ENCODE measurements around the gene CHCHD4. TPM values are rescaled to one million over a fixed set of nuclear protein-coding genes. Genes with fewer than 3 reads are reported as not detected.

The CHCHD4 gene
- total RNA-seq, 2 experiments from 2014 or later: 23.3 TPM

- Mint-ChIP-seq H3K9me3 (ENCODE audit: low read depth) (no peaks in the 10 kb centered on the region), H3K27ac (no peak overlapping the region), H3K4me1 (peaks cover 25% of the 10 kb centered on the region), H3K36me3 (ENCODE audit: low read depth) (peaks cover 23% of the 10 kb centered on the region), H3K4me3 (no peak overlapping the region), H3K27me3 (no peaks in the 10 kb centered on the region)
- no peak for DNase-seq
- POLR2A ChIA-PET: no interaction called here
- intact Hi-C loops (cut with DNase I, micrococcal nuclease): loop anchor here in 1 of 2 experiments (10.0 kb wide), 1 partner anchor 256 kb away; the partner anchor contains the start of gene SLC6A6
- CTCF ChIA-PET: no interaction called here
- ATAC-seq: no peak
Measured at GRCh38 chr3:14148041-14148985, 23.6 kb upstream of the CHCHD4 start.

DNA sequence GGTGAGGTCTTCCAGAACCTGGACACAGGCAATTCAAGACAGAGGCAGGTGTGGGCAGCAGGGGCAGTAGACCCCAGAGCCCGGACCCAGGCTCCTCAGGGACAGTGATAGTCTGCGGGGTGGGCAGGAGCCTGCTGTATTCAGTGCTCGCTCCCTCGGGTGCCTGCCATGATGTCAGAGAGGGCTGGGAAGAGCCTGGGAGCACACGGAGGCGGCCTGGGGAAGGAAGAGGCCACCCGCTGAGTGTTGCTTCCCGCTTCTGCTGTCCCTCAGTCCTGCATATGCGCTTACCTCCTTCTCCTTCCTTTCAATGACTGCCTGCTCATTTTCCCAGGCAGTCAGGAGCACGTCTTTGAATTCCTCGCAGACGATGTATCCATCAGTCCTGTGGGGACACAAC, 22.9 kb upstream of the CHCHD4 start:
- DNase-seq: no peak
- H3K4me3 Mint-ChIP-seq: no peak overlapping the region
- no peaks in the 10 kb centered on the region for H3K9me3 Mint-ChIP-seq (ENCODE audit: low read depth)
- peaks cover 26% of the 10 kb centered on the region for H3K36me3 Mint-ChIP-seq (ENCODE audit: low read depth)
- no peak overlapping the region for H3K27ac Mint-ChIP-seq
- peaks cover 32% of the 10 kb centered on the region for H3K4me1 Mint-ChIP-seq
- no peak for ATAC-seq
- no peaks in the 10 kb centered on the region for H3K27me3 Mint-ChIP-seq
- intact Hi-C loops (cut with DNase I, micrococcal nuclease): loop anchor here in 1 of 2 experiments (10.0 kb wide), 1 partner anchor 257 kb away; the partner anchor contains the start of gene SLC6A6
- CTCF ChIA-PET: no interaction called here
- POLR2A ChIA-PET: no interaction called here

DNA sequence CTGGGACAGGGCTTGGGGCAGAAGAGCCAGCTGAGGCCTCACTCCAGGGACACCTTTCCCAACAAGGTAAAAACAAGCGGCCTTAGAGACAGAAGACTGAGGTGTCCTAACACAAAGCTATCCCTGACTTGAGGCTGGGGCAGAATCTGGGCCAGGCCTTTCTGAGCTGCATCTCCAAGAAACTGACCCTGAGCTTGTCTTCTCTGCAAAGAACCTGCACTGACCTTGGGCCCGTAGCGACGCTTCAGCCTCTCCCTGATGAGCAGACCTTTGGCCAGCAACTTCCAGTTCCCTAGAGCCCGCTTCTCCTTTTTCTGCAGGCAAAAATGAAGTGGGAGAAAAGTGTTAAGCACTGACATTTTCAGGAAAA, 22.4 kb upstream of the CHCHD4 start:
- Mint-ChIP-seq H3K36me3 (ENCODE audit: low read depth) (peaks cover 31% of the 10 kb centered on the region), H3K27me3 (no peaks in the 10 kb centered on the region), H3K27ac (no peak overlapping the region), H3K9me3 (ENCODE audit: low read depth) (no peaks in the 10 kb centered on the region), H3K4me3 (no peak overlapping the region), H3K4me1 (peaks cover 38% of the 10 kb centered on the region)
- intact Hi-C loops (cut with DNase I, micrococcal nuclease): loop anchor here in 1 of 2 experiments (10.0 kb wide), 1 partner anchor 258 kb away; the partner anchor contains the start of gene SLC6A6
- ChIA-PET POLR2A (no interaction called here), CTCF (no interaction called here)
- ATAC-seq (no peak), DNase-seq (no peak)

DNA sequence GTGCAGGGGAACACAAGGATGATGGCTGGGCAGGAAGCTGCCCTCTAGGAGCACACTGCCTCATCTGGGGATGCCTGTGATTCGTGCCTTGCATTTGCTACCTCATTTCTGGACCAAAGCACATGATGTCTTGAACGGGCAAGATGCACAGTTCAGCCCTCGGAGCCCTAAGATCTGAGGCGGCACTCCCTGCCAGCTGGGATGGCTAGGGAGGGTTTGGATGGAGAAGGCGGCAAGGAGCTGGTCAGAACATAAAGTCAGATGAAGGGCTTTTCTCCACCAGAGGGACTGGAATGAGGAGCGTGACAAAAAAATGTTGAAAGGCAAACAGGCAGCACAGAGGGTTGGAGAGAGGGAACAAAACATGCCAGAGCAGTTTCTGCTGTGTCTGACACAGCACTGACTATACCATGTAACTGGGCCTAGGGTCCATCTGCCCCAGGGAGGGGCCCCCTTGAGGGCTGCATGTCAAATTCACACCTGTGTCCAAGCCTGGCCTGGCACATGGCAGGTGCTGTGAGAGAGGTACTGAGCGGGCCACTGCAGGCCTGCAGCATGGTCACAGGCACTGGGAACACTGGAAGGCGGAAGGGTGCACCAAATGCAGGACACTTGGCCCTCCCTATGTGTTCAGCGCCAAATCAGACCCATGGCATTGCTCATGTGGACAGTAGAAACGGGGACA, 21.9 kb upstream of the CHCHD4 start:
- intact Hi-C loops (cut with DNase I, micrococcal nuclease): loop anchor here in 1 of 2 experiments (10.0 kb wide), 1 partner anchor 258 kb away; the partner anchor contains the start of gene SLC6A6
- no peak overlapping the region for H3K4me3 Mint-ChIP-seq
- H3K27ac Mint-ChIP-seq: peak overlapping the region; percentile 13
- POLR2A ChIA-PET: interaction anchor here (0.6 kb wide), 1 partner anchor 795 kb away, joined by 4 read pairs; no protein-coding TSS in a partner anchor
- no peak for DNase-seq
- peaks cover 43% of the 10 kb centered on the region for H3K4me1 Mint-ChIP-seq
- no peaks in the 10 kb centered on the region for H3K27me3 Mint-ChIP-seq
- no peak for ATAC-seq
- H3K9me3 Mint-ChIP-seq (ENCODE audit: low read depth): no peaks in the 10 kb centered on the region
- CTCF ChIA-PET: interaction anchor here (0.8 kb wide), 1 partner anchor 53 kb away, joined by 3 read pairs; no protein-coding TSS in a partner anchor
- H3K36me3 Mint-ChIP-seq (ENCODE audit: low read depth): peaks cover 36% of the 10 kb centered on the region

GRCh38 chr3:14145670-14146380, 21.2 kb upstream of the CHCHD4 start:
- Mint-ChIP-seq H3K36me3 (ENCODE audit: low read depth) (peaks cover 36% of the 10 kb centered on the region), H3K4me1 (peaks cover 49% of the 10 kb centered on the region), H3K27ac (peak overlapping the region; percentile 13), H3K4me3 (no peak overlapping the region), H3K27me3 (no peaks in the 10 kb centered on the region), H3K9me3 (ENCODE audit: low read depth) (no peaks in the 10 kb centered on the region)
- ATAC-seq: no peak
- DNase-seq: no peak
- intact Hi-C loops (cut with DNase I, micrococcal nuclease): loop anchor here (2.0 to 10.0 kb wide), 2 partner anchors 259 to 953 kb away; partner anchors contain the start of genes RBSN (in 1 of the 2) and SLC6A6 (in 1 of the 2)
- ChIA-PET POLR2A (interaction anchor here (0.6 to 1.3 kb wide), 3 partner anchors 21 to 795 kb away, joined by 3 to 7 read pairs (median 4); partner anchors contain the start of genes CHCHD4 and TMEM43), CTCF (interaction anchor here (0.7 to 1.6 kb wide), 3 partner anchors 14 to 78 kb away, joined by 3 read pairs; no protein-coding TSS in a partner anchor)

GRCh38 chr3:14145236-14145635, 20.6 kb upstream of the CHCHD4 start:
- peaks cover 55% of the 10 kb centered on the region for H3K4me1 Mint-ChIP-seq
- H3K36me3 Mint-ChIP-seq (ENCODE audit: low read depth): peaks cover 40% of the 10 kb centered on the region
- POLR2A ChIA-PET: interaction anchor here (0.9 to 1.3 kb wide), 3 partner anchors 20 to 33 kb away, joined by 3 to 7 read pairs (median 4); partner anchors contain the start of genes CHCHD4, LSM3, TMEM43 and XPC
- ATAC-seq: no peak
- CTCF ChIA-PET: interaction anchor here (0.7 to 1.6 kb wide), 2 partner anchors 14 to 77 kb away, joined by 3 read pairs; no protein-coding TSS in a partner anchor
- H3K27me3 Mint-ChIP-seq: no peaks in the 10 kb centered on the region
- no peaks in the 10 kb centered on the region for H3K9me3 Mint-ChIP-seq (ENCODE audit: low read depth)
- no peak overlapping the region for H3K4me3 Mint-ChIP-seq
- H3K27ac Mint-ChIP-seq: peak overlapping the region; percentile 85
- intact Hi-C loops (cut with DNase I, micrococcal nuclease): loop anchor here (2.0 to 10.0 kb wide), 2 partner anchors 260 to 954 kb away; partner anchors contain the start of genes RBSN (in 1 of the 2) and SLC6A6 (in 1 of the 2)
- no peak for DNase-seq

- ATAC-seq: peak; percentile 85
- H3K27me3 Mint-ChIP-seq: no peaks in the 10 kb centered on the region
- ChIA-PET CTCF (interaction anchor here (0.7 to 1.6 kb wide), 5 partner anchors 8 to 59 kb away, joined by 3 to 5 read pairs (median 4); no protein-coding TSS in a partner anchor), POLR2A (interaction anchor here (0.9 to 1.3 kb wide), 3 partner anchors 20 to 34 kb away, joined by 3 to 7 read pairs (median 4); partner anchors contain the start of genes CHCHD4, LSM3, TMEM43 and XPC)
- intact Hi-C loops (cut with DNase I, micrococcal nuclease): loop anchor here (1.0 to 10.0 kb wide), 6 partner anchors 19 to 954 kb away; partner anchors contain the start of genes CHCHD4 (in 1 of the 2), LSM3 (in 1 of the 2), RBSN (in 1 of the 2) and SLC6A6 (in 1 of the 2)
- H3K4me3 Mint-ChIP-seq: no peak overlapping the region
- H3K4me1 Mint-ChIP-seq: peaks cover 56% of the 10 kb centered on the region
- peak; percentile 71 for DNase-seq
- H3K9me3 Mint-ChIP-seq (ENCODE audit: low read depth): no peaks in the 10 kb centered on the region
- peaks cover 42% of the 10 kb centered on the region for H3K36me3 Mint-ChIP-seq (ENCODE audit: low read depth)
- peak overlapping the region; percentile 86 for H3K27ac Mint-ChIP-seq
Measured at GRCh38 chr3:14144423-14145075, 19.9 kb upstream of the CHCHD4 start.

DNA sequence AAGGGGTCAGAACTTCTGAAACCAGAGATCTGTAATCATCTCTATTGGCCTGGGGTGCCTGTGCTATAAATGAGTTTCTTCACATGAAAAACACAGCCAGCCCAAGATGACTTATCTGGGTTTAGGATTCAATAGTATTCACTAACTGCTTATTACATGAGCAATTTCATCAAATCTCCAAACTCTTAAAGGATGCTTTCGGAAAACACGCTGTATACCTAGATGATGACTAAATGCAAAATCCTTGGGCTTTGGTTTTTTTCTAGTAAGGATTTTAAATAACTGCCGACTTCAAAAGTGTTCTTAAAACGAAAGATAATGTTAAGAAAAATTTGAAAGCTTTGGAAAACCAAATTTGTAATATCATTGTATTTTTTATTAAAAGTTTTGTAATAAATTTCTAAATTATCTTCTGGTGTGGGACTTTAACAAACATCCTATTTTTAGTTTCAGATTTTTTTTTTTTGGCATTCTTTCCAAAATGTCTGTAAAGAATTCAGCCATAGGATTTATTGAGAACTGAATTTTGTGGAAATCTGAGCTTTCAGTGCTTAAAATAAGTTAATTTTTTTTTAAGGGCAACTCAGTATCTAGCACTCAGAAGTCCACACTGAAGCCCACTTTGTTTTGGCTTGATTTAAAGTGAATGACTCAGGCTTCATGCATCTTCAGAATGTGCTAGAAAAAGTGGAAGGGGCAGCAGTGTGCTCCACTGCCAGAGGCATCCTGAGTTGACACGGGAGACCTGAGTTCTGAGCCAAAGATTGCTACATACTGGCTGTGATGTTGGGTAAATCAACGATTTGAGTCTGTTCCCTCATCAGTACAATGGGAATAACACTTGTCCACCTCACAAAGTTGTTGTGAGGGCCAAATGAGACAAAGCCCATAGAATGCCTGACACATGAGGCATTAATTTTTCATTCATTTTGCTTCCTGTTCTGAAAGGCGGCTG, 18.9 kb upstream of the CHCHD4 start:
- peaks cover 40% of the 10 kb centered on the region for H3K36me3 Mint-ChIP-seq (ENCODE audit: low read depth)
- H3K27me3 Mint-ChIP-seq: no peaks in the 10 kb centered on the region
- no peaks in the 10 kb centered on the region for H3K9me3 Mint-ChIP-seq (ENCODE audit: low read depth)
- POLR2A ChIA-PET: interaction anchor here (1.0 to 2.0 kb wide), 2 partner anchors 18 to 35 kb away, joined by 5 to 9 read pairs; partner anchors contain the start of genes CHCHD4, LSM3, TMEM43 and XPC
- intact Hi-C loops (cut with DNase I, micrococcal nuclease): loop anchor here (1.0 to 10.0 kb wide), 6 partner anchors 18 to 955 kb away; partner anchors contain the start of genes CHCHD4 (in 1 of the 2), LSM3 (in 1 of the 2), RBSN (in 1 of the 2) and SLC6A6 (in 1 of the 2)
- no peak for DNase-seq
- H3K27ac Mint-ChIP-seq: peak overlapping the region; percentile 91
- H3K4me3 Mint-ChIP-seq: no peak overlapping the region
- H3K4me1 Mint-ChIP-seq: peaks cover 56% of the 10 kb centered on the region
- peak; percentile 35 for ATAC-seq
- CTCF ChIA-PET: interaction anchor here (0.7 to 2.5 kb wide), 9 partner anchors 9 to 60 kb away, joined by 3 to 6 read pairs (median 4); partner anchors contain the start of gene LSM3
